Peyer's patch (tissue), 4 donors: ENCODE measurements around the gene DCP1B. TPM values are rescaled to one million over a fixed set of nuclear protein-coding genes. Genes with fewer than 3 reads are reported as not detected.

ENCODE experiments used
- DNase-seq, 3 donors: peaks; one replicate each; pipeline ENCODE4 v3.0.0-alpha.2; 2017 to 2019
- H3K27ac ChIP-seq, 4 donors: fragments of 200-600 bp; sonication (generic); one replicate each; pipeline ENCODE4 v1.5.1; 2016 to 2019
- H3K27me3 ChIP-seq, 2 donors: fragments of 200-600 bp; sonication (generic); one replicate each; pipeline ENCODE4 v1.5.1; 2019
- H3K36me3 ChIP-seq, 3 donors: fragments of 200-600 bp; sonication (generic); one replicate each; pipeline ENCODE4 v1.5.1; 2016 to 2019
- H3K4me1 ChIP-seq, 4 donors: fragments of 200-600 bp; sonication (generic); one replicate each; pipeline ENCODE4 v1.5.1; 2016 to 2019
- H3K4me3 ChIP-seq, 4 donors: fragments of 200-600 bp; sonication (generic); 1 replicate in 3 of 4; 2 replicates in 1 of 4; pipeline ENCODE4 v1.5.1; 2016 to 2019; ENCODE audit warnings: mild to moderate bottlenecking in 1 of 4
- H3K9me3 ChIP-seq, 4 donors: fragments of 200-600 bp; sonication (generic); one replicate each; pipeline ENCODE4 v1.5.1; 2016 to 2019; ENCODE audit warnings: mild to moderate bottlenecking in 1 of 4
- POLR2A ChIP-seq, 2 donors: fragments of 450-650 bp; IDR thresholded peaks; one replicate each; pipeline ENCODE4 v1.5.1; 2017; ENCODE audit warnings: antibody characterized with exemption in 2 of 2, mild to moderate bottlenecking in 2 of 2, moderate library complexity in 2 of 2
- total RNA-seq, 4 donors: library from RNA; depleted of rRNA; stranded (reverse); fragments of >200 nt; gene quantifications; one replicate each; pipeline ENCODE4 v1.1.0, GENCODE V29; 2016
- TF ChIP-seq, protein P1 (sequence below), 6 experiments: fragments of 450-650 bp in 4 of 6; fragments of 200-600 bp in 2 of 6; sonication (generic) in 1 of 6; IDR thresholded peaks; one replicate each; pipeline ENCODE4 v1.5.1; 2017 to 2019; ENCODE audit warnings: antibody characterized with exemption in 6 of 6, mild to moderate bottlenecking in 3 of 6, moderate library complexity in 1 of 6

DCP1B gene
- total RNA-seq, 4 donors from 2014 or later = 14.7 to 54.5 (median 18.6) TPM

DNA sequence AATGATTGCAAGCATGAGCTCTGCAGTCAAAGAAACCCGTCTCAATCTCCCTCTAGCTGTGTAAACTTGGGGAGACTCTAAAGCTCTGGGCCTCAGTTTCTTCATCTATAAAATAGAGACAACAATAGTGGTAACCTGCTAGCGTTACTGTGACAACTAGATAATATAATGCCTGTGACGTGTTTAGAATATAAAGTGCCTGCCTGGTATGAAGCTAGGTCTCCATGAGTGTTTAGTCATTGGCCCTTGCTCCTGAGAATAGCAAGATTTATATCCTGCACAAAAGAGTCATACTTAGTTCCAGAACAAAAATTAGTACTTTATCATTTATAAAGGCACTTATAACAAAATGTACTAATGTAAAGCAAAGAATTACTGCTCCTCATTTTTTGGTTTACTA is 8.8 kb upstream of the DCP1B start:
- Histone ChIP-seq H3K9me3 (no peaks in the 10 kb centered on the region), H3K4me3 (no peak overlapping the region), H3K27ac (peak overlapping the region in 2 of 4 donors; percentile 17 to 42), H3K4me1 (peaks cover 0 to 12% (median 0%) of the 10 kb centered on the region in 4 donors), H3K36me3 (no peaks in the 10 kb centered on the region), H3K27me3 (no peaks in the 10 kb centered on the region)
- DNase-seq = no peak
- no peak for TF ChIP-seq POLR2A (IDR thresholded peaks at IDR 0.05)
- TF ChIP-seq, protein P1, sequence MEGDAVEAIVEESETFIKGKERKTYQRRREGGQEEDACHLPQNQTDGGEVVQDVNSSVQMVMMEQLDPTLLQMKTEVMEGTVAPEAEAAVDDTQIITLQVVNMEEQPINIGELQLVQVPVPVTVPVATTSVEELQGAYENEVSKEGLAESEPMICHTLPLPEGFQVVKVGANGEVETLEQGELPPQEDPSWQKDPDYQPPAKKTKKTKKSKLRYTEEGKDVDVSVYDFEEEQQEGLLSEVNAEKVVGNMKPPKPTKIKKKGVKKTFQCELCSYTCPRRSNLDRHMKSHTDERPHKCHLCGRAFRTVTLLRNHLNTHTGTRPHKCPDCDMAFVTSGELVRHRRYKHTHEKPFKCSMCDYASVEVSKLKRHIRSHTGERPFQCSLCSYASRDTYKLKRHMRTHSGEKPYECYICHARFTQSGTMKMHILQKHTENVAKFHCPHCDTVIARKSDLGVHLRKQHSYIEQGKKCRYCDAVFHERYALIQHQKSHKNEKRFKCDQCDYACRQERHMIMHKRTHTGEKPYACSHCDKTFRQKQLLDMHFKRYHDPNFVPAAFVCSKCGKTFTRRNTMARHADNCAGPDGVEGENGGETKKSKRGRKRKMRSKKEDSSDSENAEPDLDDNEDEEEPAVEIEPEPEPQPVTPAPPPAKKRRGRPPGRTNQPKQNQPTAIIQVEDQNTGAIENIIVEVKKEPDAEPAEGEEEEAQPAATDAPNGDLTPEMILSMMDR (IDR thresholded peaks at IDR 0.05) = no peak

DNA sequence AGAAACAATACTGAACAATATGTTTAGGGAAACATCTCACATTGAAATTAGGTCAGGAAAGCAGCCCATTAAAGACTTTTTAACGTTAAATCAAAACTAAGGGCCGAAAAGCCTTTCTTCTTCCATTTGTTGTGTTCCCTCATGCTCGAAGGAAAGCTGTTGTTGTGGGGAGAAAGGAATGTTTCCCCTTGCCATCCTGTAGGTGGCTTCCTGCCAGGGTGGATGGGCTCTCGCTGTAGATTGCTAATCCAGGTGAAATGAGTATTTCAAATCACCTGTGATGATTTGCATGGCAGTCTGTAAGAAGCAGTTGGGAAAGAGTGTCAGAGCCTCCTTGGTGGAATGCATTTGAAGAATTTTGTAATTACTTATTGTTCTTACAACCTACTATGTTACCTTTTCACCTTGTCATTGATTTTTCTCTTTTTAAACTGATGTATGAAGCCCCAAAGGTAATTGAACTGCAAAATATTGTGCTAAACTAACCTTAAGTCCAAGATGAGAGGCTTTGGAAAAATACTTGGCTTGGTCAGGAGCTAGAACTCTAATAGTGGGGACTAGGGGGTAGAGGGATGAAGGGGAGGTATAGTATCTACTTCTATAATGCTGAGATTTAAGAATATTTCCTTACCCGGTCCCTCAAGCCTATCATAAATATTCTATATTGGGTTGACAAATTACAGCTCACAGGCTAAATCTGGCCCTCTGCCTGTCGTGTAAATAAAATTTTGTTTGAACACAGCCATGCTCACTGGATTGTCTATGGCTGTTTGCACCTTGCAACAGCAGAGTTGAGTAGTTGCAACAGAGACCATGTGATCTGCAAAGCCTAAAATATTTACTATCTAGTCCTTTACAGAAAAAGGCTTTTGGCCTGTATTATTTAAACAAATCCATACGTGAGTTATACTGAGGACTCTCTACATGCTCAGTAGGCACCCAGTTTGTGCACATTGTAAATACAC is 7.7 kb upstream of the DCP1B start:
- Histone ChIP-seq H3K36me3 (no peaks in the 10 kb centered on the region), H3K27ac (no peak overlapping the region), H3K9me3 (no peaks in the 10 kb centered on the region), H3K4me3 (no peak overlapping the region), H3K4me1 (peaks cover 0 to 12% (median 0%) of the 10 kb centered on the region in 4 donors), H3K27me3 (no peaks in the 10 kb centered on the region)
- no peak for DNase-seq
- no peak for TF ChIP-seq POLR2A (IDR thresholded peaks at IDR 0.05)
- TF ChIP-seq, protein P1 (IDR thresholded peaks at IDR 0.05) = no peak

DNA sequence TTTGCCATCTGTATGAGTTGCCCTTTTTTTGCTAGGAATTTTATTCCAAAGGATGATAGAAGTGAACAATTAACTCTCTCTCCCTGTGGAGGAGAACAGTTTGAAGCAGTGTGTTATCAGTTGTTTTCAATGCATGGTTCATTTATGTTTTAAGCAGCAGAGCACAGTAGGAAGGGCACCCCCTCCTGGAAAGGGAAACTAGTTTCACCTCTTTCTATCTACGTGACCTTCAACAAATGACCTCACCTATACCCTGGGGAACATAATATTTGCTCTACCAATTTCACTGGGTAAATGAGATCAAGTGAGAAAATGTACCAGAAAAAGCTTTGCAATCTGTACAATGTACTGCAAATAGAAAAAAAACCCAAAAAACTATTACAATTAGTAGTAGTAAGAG is 5.4 kb upstream of the DCP1B start:
- H3K9me3 ChIP-seq = no peaks in the 10 kb centered on the region
- no peak overlapping the region for H3K27ac ChIP-seq
- no peaks in the 10 kb centered on the region for H3K36me3 ChIP-seq
- TF ChIP-seq, protein P1 (IDR thresholded peaks at IDR 0.05) = no peak
- TF ChIP-seq POLR2A (IDR thresholded peaks at IDR 0.05) = no peak
- H3K4me3 ChIP-seq = no peak overlapping the region
- peaks cover 0 to 12% (median 0%) of the 10 kb centered on the region in 4 donors for H3K4me1 ChIP-seq
- no peak for DNase-seq
- H3K27me3 ChIP-seq = no peaks in the 10 kb centered on the region

DNA sequence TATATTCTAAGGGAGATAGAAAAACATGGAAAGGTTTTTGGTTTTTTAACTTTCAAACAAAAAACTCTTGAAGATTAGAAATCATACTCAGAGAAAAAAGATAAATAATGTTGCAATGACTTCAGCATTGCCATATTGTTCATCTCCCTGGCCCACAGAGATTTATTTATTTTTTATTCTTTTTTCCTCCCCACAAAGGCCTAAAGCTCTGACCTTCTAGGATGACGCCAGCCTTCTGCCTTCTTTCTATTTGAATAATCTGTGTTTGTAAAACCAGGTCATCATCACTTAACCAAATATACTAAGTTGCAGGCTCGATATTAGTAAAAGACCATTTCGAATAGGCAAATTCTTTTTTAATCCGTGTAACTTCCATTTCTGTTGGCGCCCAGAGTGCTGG is 4.4 kb upstream of the DCP1B start:
- Histone ChIP-seq H3K36me3 (no peaks in the 10 kb centered on the region), H3K9me3 (no peaks in the 10 kb centered on the region), H3K4me3 (no peak overlapping the region), H3K27me3 (no peaks in the 10 kb centered on the region), H3K27ac (no peak overlapping the region), H3K4me1 (peaks cover 0 to 6% (median 0%) of the 10 kb centered on the region in 4 donors)
- no peak for DNase-seq
- TF ChIP-seq POLR2A (IDR thresholded peaks at IDR 0.05) = no peak
- TF ChIP-seq, protein P1 (IDR thresholded peaks at IDR 0.05) = no peak

DNA sequence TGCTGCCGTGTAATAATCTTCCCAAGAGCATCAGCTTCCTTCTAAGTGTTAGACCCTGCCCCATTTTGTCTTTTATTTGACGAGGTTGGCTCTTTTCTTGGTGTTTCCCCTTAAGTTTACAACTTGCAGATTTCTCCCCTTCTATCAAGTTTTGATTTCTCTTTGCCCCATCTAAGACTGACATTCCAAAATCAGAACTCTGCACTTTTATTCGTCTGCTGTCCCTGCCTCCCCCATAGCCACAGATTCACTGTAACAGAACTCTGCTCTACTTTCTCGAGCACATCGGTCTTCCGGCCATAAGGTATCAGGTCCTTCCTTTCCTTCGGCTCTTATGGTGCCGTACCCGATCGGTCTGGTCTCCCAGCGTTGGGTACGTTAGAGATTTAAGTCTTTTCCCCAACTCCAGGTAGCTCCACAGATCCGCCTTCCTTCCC is 563 bp downstream of the DCP1B start:
- TF ChIP-seq POLR2A (IDR thresholded peaks at IDR 0.05) = no peak
- TF ChIP-seq, protein P1 (IDR thresholded peaks at IDR 0.05) = no peak
- peak overlapping the region; percentile 71 to 88 (median 79) for H3K4me3 ChIP-seq
- H3K27ac ChIP-seq = peak overlapping the region; percentile 82 to 86 (median 86)
- peaks cover 0 to 6% (median 0%) of the 10 kb centered on the region in 4 donors for H3K4me1 ChIP-seq
- no peak for DNase-seq
- H3K9me3 ChIP-seq = no peaks in the 10 kb centered on the region
- no peaks in the 10 kb centered on the region for H3K27me3 ChIP-seq
- H3K36me3 ChIP-seq = no peaks in the 10 kb centered on the region
